Dermis blood vessel endothelial cell (primary cell): ENCODE data around the gene THAP6. TPM values are rescaled to one million over a fixed set of nuclear protein-coding genes. Genes with fewer than 3 reads are reported as not detected.
"Not testable (repeated sequence)": the region's sequence is repeated elsewhere in the genome, so short reads cannot be mapped to it uniquely, and the experiment has no call there.

Experiments used
- DNase-seq: peaks from one replicate; pipeline ENCODE4 v3.0.0; 2010
- total RNA-seq: library from RNA; depleted of rRNA; stranded (reverse); fragments of >200 nt; gene quantifications from 2 replicates; pipeline ENCODE4 v1.2.3, GENCODE V29; 2014

The THAP6 gene
- total RNA-seq = 6.1 and 9.3 TPM in 2 replicates

- DNase-seq = peak; percentile 93
These were observed at the start of gene THAP6, which contains the start of gene RCHY1 for GRCh38 chr4:75514131-75514948. Gene THAP6 (plus strand): TSS chr4:75514473. CDS start chr4:75515453, 980 bp downstream. Gene RCHY1 (minus strand): TSS chr4:75514403. CDS start chr4:75514286, 117 bp downstream.

- DNase-seq = no peak
These were observed 44.4 kb upstream of the THAP6 start for GRCh38 chr4:75469896-75470295.

- no peak for DNase-seq
These were observed 43.5 kb upstream of the THAP6 start for GRCh38 chr4:75470738-75471137.

- DNase-seq = no peak
These were observed 37.1 kb upstream of the THAP6 start for GRCh38 chr4:75477201-75477600.

- DNase-seq = no peak
These were observed 30.1 kb upstream of the THAP6 start for GRCh38 chr4:75484190-75484589.

- peak; percentile 32 for DNase-seq
These were observed 24.1 kb upstream of the THAP6 start for GRCh38 chr4:75490155-75490554.

- no peak for DNase-seq
These were observed 19.7 kb upstream of the THAP6 start for GRCh38 chr4:75494563-75494962.

GRCh38 chr4:75495476-75495875 lies 18.8 kb upstream of the THAP6 start:
- no peak for DNase-seq

- DNase-seq = no peak
These were observed 17.9 kb upstream of the THAP6 start for GRCh38 chr4:75496406-75496805.

- no peak for DNase-seq
These were observed 17.1 kb upstream of the THAP6 start for GRCh38 chr4:75497133-75497532.

GRCh38 chr4:75498041-75498440 lies 16.2 kb upstream of the THAP6 start:
- DNase-seq = no peak

- no peak for DNase-seq
These were observed 14.4 kb upstream of the THAP6 start for GRCh38 chr4:75499900-75500299.

GRCh38 chr4:75502671-75503070 lies 11.6 kb upstream of the THAP6 start:
- DNase-seq = no peak

GRCh38 chr4:75505630-75506029 lies 8.6 kb upstream of the THAP6 start:
- no peak for DNase-seq

- not testable (repeated sequence) for DNase-seq
These were observed 4.7 kb upstream of the THAP6 start for GRCh38 chr4:75509592-75509991.

- no peak for DNase-seq
These were observed 2.4 kb upstream of the THAP6 start for GRCh38 chr4:75511841-75512240.

- DNase-seq = peak; percentile 76
These were observed 1.7 kb upstream of the THAP6 start for GRCh38 chr4:75512386-75513211.

- DNase-seq = peak; percentile 33
These were observed 645 bp upstream of the THAP6 start for GRCh38 chr4:75513526-75514130.

GRCh38 chr4:75514949-75515612 lies 808 bp downstream of the THAP6 start:
- peak; percentile 3 for DNase-seq

GRCh38 chr4:75516144-75516543 lies 1.9 kb downstream of the THAP6 start:
- DNase-seq = no peak

- not testable (repeated sequence) for DNase-seq
These were observed 5.2 kb downstream of the THAP6 start for GRCh38 chr4:75519452-75519851.

GRCh38 chr4:75525086-75525485 lies 10.8 kb downstream of the THAP6 start:
- DNase-seq = no peak

GRCh38 chr4:75525910-75526309 lies 11.6 kb downstream of the THAP6 start:
- no peak for DNase-seq
